AG04450 (cell line): ENCODE data around the gene YTHDC2. TPM values are rescaled to one million over a fixed set of nuclear protein-coding genes. Genes with fewer than 3 reads are reported as not detected.
A peak's percentile ranks its signal among the peaks of the same experiment; 100 is the strongest.

Experiments used
- CTCF ChIA-PET: fragments of 300-600, 350-600 bp; formaldehyde crosslinking; extraction: SDS; loops from one replicate; lab custom pipeline; 2022; ENCODE audit warnings: antibody characterized with exemption, inconsistent platforms; lab: Charles Lee
- POLR2A ChIA-PET: fragments of 350-600 bp; formaldehyde crosslinking; extraction: SDS; loops from one replicate; lab custom pipeline; 2021; ENCODE audit warnings: antibody characterized with exemption, inconsistent platforms; lab: Yijun Ruan, JAX
- DNase-seq: peaks from one replicate; pipeline ENCODE4 v3.0.0-alpha.2; 2011; ENCODE audit warnings: low read depth, low spot score
- H3K27ac ChIP-seq: one replicate; pipeline ENCODE4 v1.5.1; 2012; ENCODE audit warnings: low read depth, low read length, control low read depth
- H3K27me3 ChIP-seq: one replicate; pipeline ENCODE4 v1.6.0; 2012; ENCODE audit warnings: low read length; ENCODE audit not compliant: control insufficient read depth, insufficient read depth
- H3K4me3 ChIP-seq: 2 replicates; pipeline ENCODE4 v1.5.1; 2011; ENCODE audit warnings: mild to moderate bottlenecking, low read depth, low read length, control low read depth
- H3K9me3 ChIP-seq: 2 replicates; pipeline ENCODE4 v1.5.1; 2012; ENCODE audit warnings: low read length; ENCODE audit not compliant: control insufficient read depth, insufficient read depth
- polyA plus RNA-seq: library from polyadenylated mRNA; depleted of rRNA; stranded (reverse); fragments of >200 nt; gene quantifications from 2 replicates; pipeline ENCODE4 v1.2.3, GENCODE V29; 2011
- TF ChIP-seq, protein P1 (sequence below): IDR thresholded peaks from 2 replicates; pipeline ENCODE4 v1.5.1; 2011; ENCODE audit warnings: low read depth, low read length, control low read depth, inconsistent platforms

YTHDC2 gene
- polyA plus RNA-seq, 1 experiment, result 10.7 TPM

DNA sequence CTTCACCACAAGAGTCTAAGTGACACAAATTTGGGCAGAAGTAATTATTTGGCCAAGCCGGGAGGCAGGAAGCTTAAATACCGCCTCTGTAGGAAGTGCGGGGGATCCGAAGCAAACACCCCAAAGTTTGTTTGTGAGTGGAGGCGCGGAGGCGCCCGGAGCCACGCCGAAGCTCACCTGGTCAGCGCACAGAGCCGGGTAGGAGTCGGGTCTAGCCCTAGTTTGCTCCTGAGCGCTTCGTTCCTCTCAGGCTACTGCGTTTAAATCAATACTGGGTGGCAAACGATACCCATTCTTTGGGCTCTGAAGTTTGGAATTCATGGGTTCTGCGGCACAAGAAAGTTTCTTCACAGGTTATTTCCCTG, 26.1 kb upstream of the YTHDC2 start:
- ChIA-PET CTCF (interaction anchor here (1.0 kb wide), 3 partner anchors 23 to 109 kb away, joined by 3 to 4 read pairs (median 3); no protein-coding TSS in a partner anchor), POLR2A (interaction anchor here (0.7 to 1.2 kb wide), 3 partner anchors 26 to 321 kb away, joined by 3 to 8 read pairs (median 3); partner anchors contain the start of gene YTHDC2)
- Histone ChIP-seq H3K27ac (peak overlapping the region; percentile 75), H3K9me3 (peaks cover 9% of the 10 kb centered on the region), H3K4me3 (peak overlapping the region; percentile 92), H3K27me3 (no peaks in the 10 kb centered on the region)
- DNase-seq, result no peak
- TF ChIP-seq, protein P1, sequence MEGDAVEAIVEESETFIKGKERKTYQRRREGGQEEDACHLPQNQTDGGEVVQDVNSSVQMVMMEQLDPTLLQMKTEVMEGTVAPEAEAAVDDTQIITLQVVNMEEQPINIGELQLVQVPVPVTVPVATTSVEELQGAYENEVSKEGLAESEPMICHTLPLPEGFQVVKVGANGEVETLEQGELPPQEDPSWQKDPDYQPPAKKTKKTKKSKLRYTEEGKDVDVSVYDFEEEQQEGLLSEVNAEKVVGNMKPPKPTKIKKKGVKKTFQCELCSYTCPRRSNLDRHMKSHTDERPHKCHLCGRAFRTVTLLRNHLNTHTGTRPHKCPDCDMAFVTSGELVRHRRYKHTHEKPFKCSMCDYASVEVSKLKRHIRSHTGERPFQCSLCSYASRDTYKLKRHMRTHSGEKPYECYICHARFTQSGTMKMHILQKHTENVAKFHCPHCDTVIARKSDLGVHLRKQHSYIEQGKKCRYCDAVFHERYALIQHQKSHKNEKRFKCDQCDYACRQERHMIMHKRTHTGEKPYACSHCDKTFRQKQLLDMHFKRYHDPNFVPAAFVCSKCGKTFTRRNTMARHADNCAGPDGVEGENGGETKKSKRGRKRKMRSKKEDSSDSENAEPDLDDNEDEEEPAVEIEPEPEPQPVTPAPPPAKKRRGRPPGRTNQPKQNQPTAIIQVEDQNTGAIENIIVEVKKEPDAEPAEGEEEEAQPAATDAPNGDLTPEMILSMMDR, result no peak

DNA sequence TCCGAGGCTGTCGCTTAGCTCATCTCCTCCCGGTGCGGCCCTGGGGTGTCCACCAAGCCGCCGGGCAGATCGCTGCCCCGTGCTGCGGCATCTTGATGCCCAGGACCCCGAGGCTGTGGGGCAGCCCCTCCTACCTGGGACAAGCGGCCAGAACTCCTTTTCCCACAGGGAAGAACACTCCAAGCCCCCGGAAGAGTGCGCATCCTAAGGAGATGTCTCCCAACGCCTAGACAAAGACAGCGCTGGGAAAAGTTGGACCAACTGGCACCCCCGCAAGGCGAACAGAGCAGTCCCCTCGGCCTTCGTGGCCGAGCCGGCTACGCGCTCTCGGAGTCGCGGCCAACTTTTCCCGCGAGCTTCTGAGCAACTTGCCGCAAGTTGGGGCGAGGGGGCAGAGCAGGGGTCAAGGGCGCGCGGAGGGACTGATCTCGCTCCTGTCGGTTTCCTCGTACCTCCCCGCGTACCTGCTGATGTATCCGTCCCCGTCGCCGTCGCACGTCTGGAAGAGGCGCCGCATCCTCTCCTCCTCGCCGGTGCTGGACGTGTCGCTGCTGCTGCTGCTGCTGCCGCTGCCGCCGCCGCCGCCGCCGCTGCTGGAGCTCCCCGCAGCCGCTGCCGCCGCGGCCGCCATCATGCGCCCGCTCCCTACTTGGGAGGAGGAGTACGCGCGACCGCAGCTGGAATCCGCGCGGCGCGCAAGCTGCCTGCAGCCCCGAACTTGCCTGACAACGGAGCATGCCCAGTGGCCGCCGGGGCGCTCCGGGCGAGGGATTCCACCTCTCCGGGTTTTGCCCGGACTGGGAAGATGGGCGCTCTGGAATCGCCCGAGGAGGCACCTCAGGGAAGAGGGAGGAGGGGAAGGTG, 25.5 kb upstream of the YTHDC2 start, which contains the start of gene MCC:
Gene MCC (minus strand): TSS at position 673 of the 864 bp plus-strand sequence.
- TF ChIP-seq, protein P1, result no peak
- POLR2A ChIA-PET, result interaction anchor here (0.7 to 1.2 kb wide), 5 partner anchors 25 to 512 kb away, joined by 3 to 8 read pairs (median 3); partner anchors contain the start of genes DCP2 and YTHDC2

DNA sequence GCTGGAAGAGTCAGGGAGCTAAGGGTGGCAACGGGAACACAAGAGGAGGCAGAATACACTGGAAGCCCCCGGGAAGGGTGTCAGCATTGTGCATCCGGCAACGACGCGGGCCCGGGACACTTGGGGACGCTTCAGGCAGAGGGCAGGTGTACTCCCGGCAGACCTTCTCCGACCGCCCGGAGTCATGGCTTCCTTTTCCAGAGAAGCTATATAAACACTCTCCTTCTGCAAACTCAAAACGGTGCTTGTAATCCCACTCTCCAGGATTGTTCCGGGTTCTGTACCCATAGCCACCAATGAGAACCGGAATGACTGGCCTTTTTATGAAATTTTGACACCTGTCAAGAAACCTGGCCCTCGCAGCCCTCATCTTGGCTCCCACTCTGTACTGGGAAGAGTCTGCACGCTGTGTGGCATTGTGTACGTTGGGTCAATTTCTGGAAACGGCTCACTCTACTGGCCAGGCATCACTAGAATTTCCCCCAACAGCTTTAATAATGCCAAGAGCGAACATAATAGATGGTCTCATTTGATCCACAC, 24.8 kb upstream of the YTHDC2 start:
- TF ChIP-seq, protein P1, result no peak
- ChIA-PET CTCF (interaction anchor here (0.7 to 1.4 kb wide), 3 partner anchors 106 to 492 kb away, joined by 3 to 6 read pairs (median 4); no protein-coding TSS in a partner anchor), POLR2A (interaction anchor here (0.8 to 1.2 kb wide), 3 partner anchors 318 to 512 kb away, joined by 3 read pairs; partner anchors contain the start of gene DCP2)
- Histone ChIP-seq H3K9me3 (peaks cover 9% of the 10 kb centered on the region), H3K4me3 (peak overlapping the region; percentile 92), H3K27ac (peak overlapping the region; percentile 81), H3K27me3 (no peaks in the 10 kb centered on the region)
- no peak for DNase-seq

More for the DNA sequence above, 25.5 kb upstream of the YTHDC2 start, which contains the start of gene MCC:
- peak within 1 kb of the TSS; percentile 92 for H3K4me3 ChIP-seq
- DNase-seq, result peak; percentile 88
- peaks cover 9% of the 10 kb centered on the region for H3K9me3 ChIP-seq
- no peaks in the 10 kb centered on the region for H3K27me3 ChIP-seq
- CTCF ChIA-PET, result interaction anchor here (0.7 to 1.4 kb wide), 6 partner anchors 22 to 491 kb away, joined by 3 to 6 read pairs (median 4); no protein-coding TSS in a partner anchor
- H3K27ac ChIP-seq, result peak within 1 kb of the TSS; percentile 81

DNA sequence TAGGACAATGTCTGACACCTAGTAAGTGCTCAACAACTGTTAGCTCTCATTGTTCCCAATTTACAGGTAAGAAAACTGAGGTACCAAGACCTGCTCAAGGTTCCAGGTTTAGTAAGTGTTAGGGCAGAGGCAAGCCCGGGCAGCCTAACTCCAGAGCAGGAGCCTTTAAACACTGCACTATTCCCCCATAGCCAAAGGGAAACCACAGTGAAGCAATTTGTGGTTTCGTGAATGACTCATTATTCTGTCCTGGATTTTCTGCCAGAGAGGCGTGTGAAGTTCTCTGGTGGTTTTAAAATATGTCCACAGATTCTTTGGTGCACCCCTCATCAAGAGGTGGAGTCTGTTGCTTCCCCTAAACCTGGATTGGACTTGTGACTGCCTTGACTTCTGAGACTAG, 24.2 kb upstream of the YTHDC2 start:
- POLR2A ChIA-PET, result no interaction called here
- H3K27ac ChIP-seq, result peak overlapping the region; percentile 81
- H3K4me3 ChIP-seq, result no peak overlapping the region

More for the DNA sequence above, 24.2 kb upstream of the YTHDC2 start:
- TF ChIP-seq, protein P1, result no peak
- Histone ChIP-seq H3K9me3 (peaks cover 9% of the 10 kb centered on the region), H3K27me3 (no peaks in the 10 kb centered on the region)
- CTCF ChIA-PET, result interaction anchor here (1.0 to 1.4 kb wide), 3 partner anchors 22 to 493 kb away, joined by 3 to 6 read pairs (median 4); no protein-coding TSS in a partner anchor
- DNase-seq, result peak; percentile 95
